ENCODE data around the gene POLG.
"Not testable (repeated sequence)": the region's sequence is repeated elsewhere in the genome, so short reads cannot be mapped to it uniquely, and the experiment has no call there.

Gene POLG

GRCh38 chr15:89278307-89278706, 56.3 kb downstream of the POLG start:
- DNase-seq (ENCODE audit: low read depth): no peak

- DNase-seq (ENCODE audit: low read depth): not testable (repeated sequence)
Measured at GRCh38 chr15:89277281-89277680, 57.3 kb downstream of the POLG start.
